GM12891 (cell line): ENCODE results near the gene RCOR1.

Experiments used
- PAX5 ChIP-seq: IDR thresholded peaks from 2 replicates; pipeline ENCODE4 v1.6.1; 2011; ENCODE audit warnings: low read length, moderate library complexity, mild to moderate bottlenecking; ENCODE audit not compliant: insufficient read depth, severe bottlenecking
- POLR2A ChIP-seq: IDR thresholded peaks from 2 replicates; pipeline ENCODE4 v1.6.1; 2011; ENCODE audit warnings: low read depth, low read length, control low read depth
- POLR2AphosphoS5 ChIP-seq: IDR thresholded peaks from 2 replicates; pipeline ENCODE4 v1.6.1; 2011; ENCODE audit warnings: low read depth, low read length, control low read depth
- POU2F2 ChIP-seq: IDR thresholded peaks from 2 replicates; pipeline ENCODE4 v1.6.1; 2011; ENCODE audit warnings: low read depth, mild to moderate bottlenecking, control low read depth, low read length, moderate library complexity
- SPI1 ChIP-seq: IDR thresholded peaks from 2 replicates; pipeline ENCODE4 v1.6.1; 2011; ENCODE audit warnings: low read depth, low read length, control low read depth
- TAF1 ChIP-seq: IDR thresholded peaks from 2 replicates; pipeline ENCODE4 v1.6.1; 2011; ENCODE audit warnings: low read depth, low read length, control low read depth

GRCh38 chr14:102699416-102700110 lies 107.1 kb downstream of the RCOR1 start:
- TF ChIP-seq POLR2A: no peak
- no peak for TF ChIP-seq POLR2AphosphoS5
- no peak for TF ChIP-seq TAF1
- no peak for TF ChIP-seq SPI1
- no peak for TF ChIP-seq POU2F2
- no peak for TF ChIP-seq PAX5
